CD4-positive, alpha-beta T cell treated with Interleukin-1 beta for 1 hour (primary cell): ENCODE results near the gene TMEM130.

Experiments used
- DNase-seq, 2 donors: peaks; one replicate each; pipeline ENCODE4 v3.0.0-alpha.2; 2020 to 2022

Gene TMEM130, protein sequence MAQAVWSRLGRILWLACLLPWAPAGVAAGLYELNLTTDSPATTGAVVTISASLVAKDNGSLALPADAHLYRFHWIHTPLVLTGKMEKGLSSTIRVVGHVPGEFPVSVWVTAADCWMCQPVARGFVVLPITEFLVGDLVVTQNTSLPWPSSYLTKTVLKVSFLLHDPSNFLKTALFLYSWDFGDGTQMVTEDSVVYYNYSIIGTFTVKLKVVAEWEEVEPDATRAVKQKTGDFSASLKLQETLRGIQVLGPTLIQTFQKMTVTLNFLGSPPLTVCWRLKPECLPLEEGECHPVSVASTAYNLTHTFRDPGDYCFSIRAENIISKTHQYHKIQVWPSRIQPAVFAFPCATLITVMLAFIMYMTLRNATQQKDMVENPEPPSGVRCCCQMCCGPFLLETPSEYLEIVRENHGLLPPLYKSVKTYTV

DNA sequence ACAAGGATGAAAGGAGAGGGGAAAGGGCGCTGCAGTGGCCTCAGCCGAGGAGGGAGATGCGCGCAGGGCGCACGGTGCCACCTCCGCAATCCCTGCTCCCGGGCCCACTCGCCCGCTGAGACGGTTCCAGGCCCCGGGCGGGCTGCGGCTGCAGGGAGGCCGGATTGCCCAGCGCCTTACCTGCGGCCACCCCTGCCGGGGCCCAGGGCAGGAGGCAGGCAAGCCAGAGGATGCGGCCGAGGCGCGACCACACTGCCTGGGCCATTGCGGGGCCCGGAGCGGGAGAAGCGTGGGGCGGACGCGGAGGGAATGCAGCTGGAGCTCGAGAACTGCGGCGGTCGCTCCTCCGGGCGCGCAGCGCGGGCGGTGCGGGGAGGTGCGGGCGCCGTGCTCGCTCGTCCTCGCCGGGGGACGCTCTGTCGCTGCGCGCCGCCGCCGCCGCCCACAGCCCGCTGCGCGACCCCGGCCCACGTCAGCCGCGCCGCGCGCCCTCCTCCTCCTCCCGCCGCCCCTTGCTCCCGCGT is at the start of gene TMEM130:
Gene TMEM130, minus strand, starts transcription at position 418 of the 524 bp plus-strand sequence. Its CDS starts 153 bp downstream, at position 265.
- no peak for DNase-seq

DNA sequence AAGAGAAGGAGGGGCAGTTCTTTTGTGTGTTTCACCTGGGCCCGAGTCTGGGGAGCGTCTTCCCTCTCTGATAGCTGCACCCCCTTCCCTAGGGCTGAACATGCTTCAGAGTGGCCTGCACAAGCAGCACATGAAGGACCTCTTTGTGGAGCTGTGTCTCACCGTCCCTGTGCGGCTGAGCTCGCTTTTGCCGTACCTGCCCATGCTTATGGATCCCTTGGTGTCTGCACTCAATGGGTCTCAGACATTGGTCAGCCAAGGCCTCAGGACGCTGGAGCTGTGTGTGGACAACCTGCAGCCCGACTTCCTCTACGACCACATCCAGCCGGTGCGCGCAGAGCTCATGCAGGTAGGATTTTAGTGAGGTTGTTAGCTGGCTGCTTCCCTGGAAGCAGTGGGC is 47.5 kb upstream of the TMEM130 start:
- no peak for DNase-seq

DNA sequence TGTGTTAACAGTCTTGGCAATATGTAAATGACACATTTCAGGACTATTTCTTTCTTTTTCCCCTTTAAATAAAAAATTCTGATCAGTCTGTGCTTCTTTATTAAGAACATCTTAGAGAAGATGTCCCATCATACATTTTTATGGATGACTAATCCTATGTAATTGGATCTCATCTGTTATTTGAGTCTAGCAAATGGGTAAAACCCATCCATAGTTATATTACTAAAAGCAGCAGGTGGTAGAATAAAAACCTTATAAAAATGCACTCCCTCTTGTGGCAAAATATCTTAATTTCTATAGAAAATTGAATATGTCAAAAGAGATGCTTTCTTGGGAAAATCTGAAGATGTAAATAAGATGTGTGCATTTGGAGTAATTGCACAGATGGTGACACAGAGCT is 43.8 kb upstream of the TMEM130 start:
- no peak for DNase-seq

DNA sequence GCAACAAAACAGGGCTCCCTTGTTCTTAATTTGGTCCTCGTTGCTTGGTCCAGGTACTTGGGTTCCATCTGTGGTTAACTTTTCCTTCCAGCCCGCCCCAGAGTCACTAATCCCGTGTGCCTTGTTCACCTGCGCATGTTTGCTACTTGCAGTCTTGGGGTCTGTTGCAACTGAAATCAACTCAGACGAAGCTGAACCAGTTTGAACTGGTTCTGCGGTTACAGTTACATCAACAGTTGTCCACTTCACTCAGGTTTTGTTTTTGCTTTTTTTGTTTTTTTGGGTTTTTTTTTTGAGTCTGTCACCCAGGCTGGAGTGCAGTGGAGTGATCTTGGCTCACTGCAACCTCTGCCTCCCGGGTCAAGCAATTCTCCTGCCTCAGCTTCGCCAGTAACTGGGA is 43.2 kb upstream of the TMEM130 start:
- DNase-seq = no peak

DNA sequence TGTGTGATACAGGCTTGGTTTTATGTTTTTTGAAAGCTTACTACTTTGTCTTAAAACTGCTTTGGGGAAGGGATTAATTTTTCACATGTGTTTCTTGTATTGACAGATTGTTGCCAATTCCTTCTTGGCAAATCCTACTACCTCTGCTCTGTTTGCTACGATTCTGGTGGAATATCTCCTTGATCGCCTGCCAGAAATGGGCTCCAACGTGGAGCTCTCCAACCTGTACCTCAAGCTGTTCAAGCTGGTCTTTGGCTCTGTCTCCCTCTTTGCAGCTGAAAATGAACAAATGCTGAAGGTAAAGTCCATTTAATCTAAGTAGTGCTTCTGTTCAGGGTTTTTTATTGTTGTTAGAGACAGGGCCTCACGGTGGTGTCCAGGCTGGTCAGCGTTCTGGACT is 42.1 kb upstream of the TMEM130 start:
- DNase-seq = no peak

DNA sequence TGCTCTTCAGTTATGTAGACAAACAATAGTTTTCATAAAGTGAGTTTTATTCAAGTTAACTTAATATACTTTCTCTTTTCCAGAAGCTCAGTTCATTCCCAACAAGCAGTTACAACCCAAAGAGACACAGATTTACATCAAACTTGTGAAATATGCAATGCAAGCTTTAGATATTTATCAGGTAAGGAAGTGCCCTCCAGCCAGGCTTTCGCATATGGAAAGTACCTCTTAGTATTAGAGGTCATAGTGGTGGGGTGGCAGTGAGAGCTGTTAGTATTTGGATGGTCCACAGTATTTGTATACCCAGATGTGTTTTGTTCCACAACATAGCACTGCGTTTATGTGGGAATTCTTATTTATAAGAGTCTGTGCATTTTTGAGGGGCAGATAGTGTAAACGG is 40.6 kb upstream of the TMEM130 start:
- no peak for DNase-seq

DNA sequence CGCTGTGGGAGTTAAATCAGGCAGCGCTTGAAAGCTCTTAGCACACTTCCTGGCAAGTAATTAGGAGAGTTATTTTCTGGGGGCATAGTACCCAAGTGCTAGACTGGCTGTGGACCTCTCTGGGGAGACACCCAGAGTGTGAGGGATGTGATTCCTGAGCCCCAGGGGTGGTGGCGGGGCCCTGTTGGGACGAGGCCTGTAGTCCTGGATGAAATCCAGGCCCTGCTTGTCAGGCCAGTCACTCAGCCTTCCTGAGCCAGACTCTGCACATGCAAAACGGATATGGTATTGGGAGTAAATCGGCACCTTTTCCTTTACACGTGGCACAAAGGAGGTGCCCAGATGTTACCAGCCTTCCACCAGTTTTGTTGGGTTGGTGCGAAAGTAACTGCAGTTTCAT is 39.7 kb upstream of the TMEM130 start:
- no peak for DNase-seq

DNA sequence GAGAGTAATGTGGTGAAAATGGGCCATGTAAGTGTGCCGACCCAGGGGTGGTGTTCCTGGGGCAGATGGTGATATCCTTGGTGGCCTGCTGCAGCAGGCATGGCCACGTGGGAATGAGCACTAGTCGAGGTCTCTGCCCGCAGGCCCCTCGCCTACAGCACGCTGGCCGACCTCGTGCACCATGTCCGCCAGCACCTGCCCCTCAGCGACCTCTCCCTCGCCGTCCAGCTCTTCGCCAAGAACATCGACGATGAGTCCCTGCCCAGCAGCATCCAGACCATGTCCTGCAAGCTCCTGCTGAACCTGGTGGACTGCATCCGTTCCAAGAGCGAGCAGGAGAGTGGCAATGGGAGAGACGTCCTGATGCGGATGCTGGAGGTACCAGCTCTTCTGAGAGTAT is 38.8 kb upstream of the TMEM130 start:
- no peak for DNase-seq

DNA sequence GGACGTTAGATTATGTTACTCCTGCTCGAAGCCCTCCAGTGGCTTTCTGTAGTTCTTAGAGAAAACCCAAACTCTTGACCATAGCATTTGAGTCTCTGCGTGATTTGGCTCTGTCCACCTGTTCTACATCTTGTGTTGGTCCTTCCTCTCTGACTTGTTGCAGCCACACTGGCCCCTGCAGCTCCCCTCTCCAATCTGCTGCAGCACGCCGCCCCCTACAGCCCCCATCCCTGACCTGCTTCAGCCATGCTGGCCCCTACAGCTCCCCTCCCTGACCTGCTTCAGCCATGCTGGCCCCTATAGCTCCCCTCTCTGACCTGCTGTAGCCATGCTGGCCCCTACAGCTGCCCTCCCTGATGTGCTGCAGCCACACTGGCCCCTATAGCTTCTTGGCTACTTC is 37.8 kb upstream of the TMEM130 start:
- DNase-seq = no peak

DNA sequence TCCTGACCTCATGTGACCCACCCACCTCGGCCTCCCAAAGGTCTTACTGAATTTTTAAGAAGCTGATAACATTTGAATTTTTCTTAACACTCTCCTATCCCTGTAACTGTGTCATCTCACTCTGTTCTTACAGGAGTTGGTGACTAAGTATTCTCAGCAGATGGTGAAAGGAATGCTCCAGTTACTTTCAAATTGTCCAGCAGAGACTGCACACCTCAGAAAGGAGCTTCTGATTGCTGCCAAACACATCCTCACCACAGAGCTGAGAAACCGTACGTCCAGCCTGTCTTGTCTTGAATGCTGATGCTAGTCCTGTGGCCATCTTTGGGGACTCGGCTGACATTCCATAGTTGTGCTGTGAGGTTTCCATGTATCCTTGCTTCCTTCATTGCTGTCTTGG is 33.4 kb upstream of the TMEM130 start:
- no peak for DNase-seq

DNA sequence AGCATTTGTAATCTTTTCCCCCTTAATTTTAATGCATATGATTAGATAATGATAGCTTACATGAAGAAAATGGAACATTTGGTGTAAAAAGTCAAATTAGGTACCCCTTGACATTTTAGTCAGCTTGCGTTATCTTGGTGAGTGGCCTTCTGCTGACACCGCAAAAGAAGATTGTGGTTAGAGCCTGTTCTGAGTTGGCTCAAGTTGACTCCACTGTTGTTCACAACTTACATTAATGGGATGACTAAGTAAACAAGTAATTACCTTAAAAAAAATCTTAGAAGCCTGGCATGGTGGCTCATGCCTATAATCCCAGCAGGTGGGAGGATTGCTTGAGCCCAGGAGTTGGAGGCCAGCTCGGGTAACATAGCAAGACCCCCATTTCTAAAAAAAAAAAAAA is 32.7 kb upstream of the TMEM130 start:
- DNase-seq = no peak

DNA sequence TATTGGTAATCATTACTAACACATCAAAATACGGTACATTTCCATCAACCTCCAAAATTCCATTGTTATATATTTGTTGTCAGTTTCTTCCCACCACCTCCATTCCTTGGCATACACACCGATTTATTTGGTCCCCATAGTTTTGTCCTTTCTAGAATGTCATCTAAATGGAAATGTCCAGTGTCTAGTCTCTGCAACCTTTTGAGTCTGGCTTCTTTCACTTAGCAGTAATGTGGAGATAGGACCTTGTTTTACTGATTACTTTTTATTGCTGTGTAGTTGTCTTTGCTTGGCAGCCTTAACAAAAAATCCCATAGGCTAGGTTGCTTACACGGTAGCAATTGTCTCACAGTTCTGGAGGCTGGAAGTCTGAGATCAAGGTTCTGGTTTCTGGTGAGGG is 31.0 kb upstream of the TMEM130 start:
- DNase-seq = no peak

DNA sequence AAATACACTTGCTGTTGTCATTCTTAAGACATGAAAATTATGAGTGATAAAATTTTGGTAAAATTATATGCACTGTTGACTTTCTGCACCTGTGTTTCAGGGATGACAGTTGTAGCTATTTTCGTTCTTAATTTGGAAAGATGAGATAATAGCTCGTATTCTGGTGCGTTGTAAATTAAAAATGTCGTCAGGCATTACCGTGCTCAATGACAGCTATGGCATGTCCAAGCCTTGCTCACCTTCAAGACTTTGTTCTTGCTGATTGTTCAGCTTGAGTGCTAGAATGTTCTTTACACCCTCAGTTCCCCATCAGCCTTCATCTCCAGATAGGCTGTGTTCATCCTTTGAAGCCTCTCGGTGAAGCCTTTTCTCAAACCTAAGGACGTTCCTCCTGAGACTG is 30.0 kb upstream of the TMEM130 start:
- no peak for DNase-seq

DNA sequence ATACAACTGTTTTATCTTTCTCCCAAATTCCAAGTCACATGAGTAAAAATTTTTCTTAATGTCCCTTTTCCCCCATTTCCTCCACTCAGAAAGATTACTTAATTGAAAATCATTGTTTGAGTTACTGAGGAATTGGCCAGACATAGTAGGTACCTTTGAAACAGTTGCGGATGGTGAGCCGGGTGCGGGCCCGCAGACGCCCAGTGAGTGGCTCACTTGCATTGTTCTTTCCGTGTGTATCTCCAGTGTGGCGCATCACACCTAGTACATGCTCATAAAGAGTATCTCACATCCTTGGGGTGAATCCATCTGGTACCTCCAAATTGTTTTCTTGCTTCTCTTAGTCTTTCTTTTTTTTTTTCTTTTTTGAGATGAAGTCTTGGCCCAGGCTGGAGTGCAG is 22.8 kb upstream of the TMEM130 start:
- DNase-seq = no peak

DNA sequence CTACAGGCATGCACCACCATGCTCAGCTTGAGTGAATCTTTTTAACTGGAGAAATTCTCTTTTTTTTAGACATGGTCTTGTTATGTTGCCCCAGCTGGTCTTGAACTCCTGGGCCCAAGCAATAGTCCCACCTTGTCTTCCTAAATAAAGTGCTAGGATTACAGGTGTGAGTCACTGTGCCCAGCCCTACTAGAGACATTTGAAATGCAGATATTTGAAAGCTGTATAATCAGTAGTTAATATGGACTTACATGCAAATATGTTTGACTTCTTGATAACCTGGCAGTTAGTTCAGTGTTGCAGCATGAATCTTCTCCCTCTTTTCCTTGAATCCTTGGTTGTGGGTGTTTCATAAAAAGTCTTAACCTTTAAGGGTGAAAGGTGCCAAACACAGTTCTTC is 17.2 kb upstream of the TMEM130 start:
- no peak for DNase-seq

DNA sequence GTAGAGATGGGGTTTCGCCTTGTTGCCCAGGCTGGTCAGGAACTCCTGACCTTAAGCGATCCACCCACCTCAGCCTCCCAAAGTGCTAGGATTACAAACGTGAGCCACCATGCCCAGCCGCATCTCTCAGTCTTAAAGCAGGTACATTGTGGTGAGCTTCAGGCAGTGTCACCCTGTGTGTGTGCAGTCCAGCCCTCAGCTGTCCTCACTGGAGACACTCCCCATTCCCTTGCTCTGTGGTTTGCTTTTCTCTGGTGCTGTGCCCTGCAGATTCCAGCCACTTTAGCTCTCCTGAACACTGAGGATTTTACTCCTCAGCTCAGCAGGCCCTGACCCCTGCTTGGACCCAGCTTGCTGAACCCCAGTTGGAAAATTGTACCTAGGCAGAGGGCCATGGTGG is 14.6 kb upstream of the TMEM130 start:
- no peak for DNase-seq

DNA sequence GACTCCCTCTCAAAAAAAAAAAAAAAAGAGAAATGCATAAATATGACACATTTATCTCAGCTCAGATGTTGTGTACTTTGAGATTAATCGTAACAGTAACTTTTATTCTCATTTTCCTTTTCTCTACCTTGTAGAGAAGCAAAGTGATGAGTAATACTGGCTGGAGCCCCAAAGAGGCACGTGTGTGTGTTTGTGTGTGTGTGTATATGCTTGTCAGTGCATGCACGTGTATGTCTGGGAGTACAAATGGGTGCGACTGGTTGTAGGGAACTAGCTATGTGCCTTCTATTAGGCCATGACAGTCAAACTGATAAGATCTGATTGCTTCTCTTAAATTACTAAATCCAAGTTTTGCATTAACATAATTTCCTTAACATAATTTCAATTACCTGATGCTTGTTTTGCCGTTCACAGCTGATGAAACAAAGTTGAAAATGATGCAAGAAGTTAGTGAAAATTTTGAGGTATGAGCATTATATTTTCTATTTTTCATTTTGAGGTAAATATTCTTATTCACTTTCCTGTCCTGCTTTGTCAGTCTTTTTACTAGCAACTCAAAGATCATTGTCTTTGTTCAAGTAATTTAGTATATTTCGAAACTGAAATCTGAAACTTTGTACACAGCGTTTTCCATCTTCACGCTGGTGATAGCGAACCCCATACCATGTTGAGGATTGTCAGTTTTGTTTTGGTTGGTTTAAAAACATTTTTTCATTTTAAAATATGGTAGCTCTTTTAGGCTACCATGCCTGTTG is 11.9 kb upstream of the TMEM130 start:
- DNase-seq = no peak

DNA sequence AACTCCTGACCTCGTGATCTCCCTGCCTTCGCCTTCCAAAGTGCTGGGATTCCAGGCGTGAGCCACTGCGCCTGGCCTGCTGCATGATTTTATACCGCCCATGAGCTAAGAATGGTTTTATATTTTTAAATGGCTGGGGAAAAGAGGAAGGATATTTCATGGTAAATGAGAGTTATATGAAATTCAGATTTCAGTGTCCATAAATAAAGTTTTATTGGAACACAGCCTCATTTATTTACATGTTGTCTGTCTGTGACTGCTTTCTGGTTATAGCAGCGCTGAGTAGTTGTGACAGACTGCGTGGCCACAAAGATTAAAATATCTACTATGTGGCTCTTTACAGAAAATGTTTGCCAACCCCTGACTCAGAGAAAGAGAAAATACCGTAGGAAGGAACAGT is 10.7 kb upstream of the TMEM130 start:
- no peak for DNase-seq

DNA sequence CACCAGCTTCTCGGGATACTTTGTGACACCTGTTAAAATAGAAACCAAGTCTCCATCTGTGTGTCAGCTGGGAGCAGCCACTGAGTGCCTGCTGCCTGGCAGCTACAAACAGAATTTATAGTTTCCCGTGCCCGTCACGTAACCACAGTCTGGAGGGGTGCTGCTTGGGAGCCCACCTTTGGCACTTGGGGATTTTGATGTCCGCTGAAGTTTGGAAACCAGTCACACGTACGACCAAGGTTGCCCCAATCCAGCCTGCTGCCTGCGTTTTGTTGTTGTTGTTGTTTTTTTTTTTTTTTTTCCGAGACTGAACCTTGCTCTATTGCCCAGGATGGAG is 10.1 kb upstream of the TMEM130 start:
- no peak for DNase-seq

DNA sequence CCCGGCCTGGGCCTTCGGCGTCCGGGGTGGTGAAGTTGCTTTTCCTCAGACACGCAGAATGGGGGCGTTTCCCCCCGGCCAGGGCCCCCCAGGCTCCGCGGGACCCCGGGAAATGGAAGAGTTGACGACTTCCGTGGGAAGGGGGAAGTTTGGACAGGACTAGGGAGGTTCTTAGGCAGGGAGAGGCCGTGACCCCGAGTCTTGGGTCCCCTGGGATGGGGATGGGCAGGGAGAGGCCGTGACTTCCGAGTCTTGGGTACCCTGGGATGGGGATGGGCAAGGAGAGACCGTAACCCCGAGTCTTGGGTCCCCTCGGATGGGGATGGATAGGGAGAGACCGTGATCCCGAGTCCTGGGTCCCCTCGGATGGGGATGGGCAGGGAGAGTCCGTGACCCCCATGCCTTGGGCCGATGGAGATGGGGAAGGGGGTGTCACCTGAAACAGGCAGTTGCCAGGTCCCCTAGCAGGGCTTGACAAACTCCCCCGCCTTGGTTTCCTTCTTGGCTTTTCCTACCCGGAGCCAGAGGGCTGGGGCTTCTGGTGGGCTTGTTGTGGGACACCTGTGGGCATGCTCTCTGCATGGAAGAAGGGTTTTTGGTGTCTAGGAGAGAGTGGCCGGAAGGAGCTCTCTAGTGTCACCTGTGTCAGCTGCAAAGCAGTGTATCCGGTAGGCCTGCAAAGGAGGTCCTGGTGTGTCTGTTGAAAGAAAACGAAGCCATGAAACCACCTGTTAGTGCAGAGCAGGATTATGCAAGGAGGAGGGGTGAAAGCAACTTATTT is 9.6 kb upstream of the TMEM130 start:
- peak; percentile 70 to 82 for DNase-seq

DNA sequence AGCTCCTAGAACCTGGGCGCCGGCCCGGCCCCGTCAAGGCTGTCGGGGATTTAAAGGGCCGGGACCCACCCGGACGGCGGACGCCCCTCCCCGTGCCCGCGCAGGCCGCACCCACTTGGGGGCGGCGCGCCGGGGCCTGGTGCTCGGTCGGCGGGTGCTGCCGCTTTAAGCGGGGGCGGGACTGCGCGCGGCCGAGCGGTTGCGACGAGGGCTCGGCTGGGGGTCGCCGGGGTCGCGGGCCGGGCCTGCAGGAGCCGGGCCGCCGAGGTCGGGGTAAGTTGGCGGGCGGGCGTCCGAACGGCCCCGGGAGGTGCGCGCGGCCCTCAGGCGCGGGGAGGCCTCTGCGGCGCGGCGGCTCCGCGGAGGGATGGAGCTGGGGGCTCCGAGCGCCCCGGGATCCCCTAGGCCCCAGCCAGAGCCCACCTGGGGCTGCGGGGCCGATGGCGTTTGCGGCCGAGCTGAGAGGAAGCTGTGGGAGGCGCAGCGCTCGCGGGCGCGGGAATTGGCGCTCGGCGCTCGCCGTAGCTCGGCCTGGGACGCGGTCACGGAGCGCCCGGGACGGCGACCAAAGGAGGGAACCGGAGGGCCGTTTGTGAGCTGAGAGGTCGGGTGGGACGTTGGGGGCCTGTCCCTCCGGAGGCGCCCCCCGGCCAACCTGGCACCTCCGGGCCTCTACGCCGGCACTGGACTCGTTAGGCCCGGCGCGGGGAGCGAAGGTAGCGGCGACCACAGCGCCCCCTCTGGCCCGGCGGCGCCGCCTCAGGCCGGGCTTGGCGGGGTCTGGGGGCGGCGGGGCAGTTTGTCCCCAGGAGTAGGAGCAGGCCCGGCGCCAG is 8.8 kb upstream of the TMEM130 start, which contains the start of gene TRRAP:
Gene TRRAP, plus strand, starts transcription at position 168 of the 833 bp plus-strand sequence. CDS start 2,619 bp downstream, outside the sequence.
- DNase-seq = peak; percentile 77 to 79

DNA sequence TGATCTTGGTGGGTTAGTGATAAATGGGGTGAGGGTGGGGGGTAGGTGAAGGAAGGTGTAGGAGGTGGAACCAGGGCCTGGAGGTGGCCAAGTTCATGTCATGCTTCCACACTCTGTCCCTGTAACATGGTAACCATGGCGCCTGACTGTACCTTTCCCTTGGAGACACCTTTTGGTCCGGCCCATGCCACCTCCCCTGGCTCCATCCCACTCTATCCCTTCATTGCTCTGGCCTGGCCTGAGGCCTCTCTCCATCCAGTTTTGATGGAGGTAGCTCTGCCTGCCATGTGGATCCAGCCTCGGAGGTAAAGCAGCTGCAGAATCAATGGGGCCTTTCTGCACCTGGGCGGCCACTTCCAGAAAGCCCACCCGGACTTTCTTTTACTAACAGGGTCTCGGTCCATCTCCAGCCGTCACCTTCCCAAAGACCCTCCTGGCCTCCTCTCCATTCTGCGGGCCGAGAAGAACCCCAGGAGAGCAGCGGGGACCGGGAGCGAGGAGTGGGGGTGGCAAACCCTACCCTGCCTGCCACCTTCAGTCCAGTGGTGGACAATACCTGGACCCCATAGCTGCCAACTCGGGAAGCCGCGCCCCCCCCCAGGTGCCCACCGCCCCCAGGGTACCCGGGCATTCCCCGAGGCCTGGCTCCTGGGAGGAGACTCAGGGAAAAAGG is 8.0 kb upstream of the TMEM130 start:
- no peak for DNase-seq
